Right hindlimb (tissue), 1 donor: Measurements from ENCODE around the gene CUL4A.
"Not testable (repeated sequence)": the region's sequence is repeated elsewhere in the genome, so short reads cannot be mapped to it uniquely, and the experiment has no call there.

ENCODE experiments used
- DNase-seq: peaks from one replicate; pipeline ENCODE4 v3.0.0-alpha.2; 2018

CUL4A gene

DNA sequence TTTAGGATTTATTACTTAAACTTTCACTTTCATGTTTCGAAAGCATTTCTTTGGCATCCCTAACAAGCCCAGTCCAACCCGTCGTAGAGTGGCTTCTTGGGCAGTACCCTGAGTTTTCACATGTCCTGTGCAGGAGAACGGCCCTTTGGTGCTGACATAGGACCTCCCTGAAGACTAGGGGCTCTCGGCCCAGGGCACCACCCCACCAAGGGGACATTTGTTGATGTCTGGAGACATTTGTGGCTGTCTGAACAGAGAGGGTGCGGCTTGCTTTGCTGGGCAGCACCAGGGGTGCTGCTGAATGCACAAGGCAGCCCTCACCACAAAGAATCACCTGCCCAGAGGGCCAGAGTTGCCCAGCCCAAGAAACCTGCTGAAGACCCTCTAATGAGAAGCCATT is 30.6 kb downstream of the CUL4A start:
- DNase-seq, result no peak

DNA sequence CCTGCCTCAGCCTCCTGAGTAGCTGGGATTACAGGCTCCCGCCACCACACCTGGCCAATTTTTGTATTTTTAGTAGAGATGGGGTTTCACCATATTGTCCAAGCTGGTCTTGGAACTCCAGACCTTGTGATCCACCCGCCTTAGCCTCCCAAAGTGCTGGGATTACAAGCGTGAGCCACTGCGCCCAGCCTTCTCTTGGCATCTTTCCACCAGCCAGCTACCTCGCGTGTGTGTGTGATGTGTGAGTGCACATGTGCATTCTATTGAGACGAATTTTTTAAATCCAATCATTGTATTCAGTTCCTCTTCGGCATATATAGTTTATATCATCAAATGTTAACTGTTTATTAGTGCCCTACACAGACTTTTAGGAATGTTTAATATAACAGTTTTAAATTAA is 32.2 kb downstream of the CUL4A start:
- peak; percentile 36 for DNase-seq

DNA sequence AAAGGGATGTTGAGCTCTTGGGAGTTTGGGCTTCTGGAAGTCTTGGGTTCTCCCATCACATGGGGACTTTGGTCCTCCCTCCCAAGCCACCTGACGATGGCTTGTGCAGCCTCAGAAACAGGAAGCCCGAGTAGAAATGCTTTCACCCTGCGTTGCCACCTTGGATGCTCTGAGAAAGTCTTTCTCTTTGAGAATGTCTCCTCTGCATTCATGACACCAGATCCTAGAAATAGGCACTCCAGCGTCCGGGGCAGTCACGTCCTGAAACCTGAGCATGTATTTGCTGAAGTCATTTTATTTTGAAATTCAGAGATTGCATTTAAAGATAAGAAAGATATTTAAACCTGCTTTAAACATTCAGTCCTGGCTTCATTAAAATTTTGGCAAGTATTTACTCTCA is 34.4 kb downstream of the CUL4A start:
- DNase-seq, result no peak

DNA sequence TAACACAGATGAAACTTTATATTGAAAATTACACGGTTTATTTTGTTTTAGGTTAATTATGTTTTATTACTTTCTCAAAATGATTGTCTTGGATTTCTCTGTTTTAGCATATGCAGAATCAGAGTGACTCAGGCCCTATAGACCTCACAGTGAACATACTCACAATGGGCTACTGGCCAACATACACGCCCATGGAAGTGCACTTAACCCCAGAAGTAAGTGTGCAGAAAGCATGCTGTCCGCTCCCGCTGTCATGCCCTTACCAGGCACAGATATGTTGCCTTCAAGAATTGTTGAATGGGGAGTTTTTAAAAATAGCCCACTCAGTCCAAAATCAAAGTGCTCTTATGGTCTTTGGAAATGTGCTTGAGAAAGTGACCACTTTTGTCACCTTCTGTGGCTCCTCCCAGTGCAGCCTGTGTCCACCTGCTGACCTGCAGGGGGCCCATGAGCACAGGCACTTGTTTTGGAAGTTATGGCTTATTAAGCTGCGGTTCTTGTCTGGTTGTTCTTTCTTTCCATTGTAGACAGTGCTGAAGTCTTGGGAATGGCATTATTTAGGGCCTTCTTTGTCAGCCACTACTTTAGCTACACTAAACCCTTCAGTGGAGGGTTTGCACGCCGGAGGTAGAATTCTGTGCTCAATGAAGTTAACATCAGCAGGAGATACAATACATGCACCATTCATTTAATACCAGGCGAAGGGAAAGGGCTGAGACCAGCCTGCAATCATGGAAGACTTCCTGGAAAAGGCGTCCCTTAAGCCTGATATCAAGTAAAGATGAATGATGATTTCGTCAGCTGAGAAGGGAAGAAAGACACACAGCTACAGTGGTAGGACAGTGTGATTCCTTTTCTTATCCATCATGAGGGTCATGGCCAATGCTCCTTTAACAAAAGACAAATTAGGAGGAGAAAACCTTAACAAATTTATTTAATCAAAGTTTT is 36.7 kb downstream of the CUL4A start:
- no peak for DNase-seq

DNA sequence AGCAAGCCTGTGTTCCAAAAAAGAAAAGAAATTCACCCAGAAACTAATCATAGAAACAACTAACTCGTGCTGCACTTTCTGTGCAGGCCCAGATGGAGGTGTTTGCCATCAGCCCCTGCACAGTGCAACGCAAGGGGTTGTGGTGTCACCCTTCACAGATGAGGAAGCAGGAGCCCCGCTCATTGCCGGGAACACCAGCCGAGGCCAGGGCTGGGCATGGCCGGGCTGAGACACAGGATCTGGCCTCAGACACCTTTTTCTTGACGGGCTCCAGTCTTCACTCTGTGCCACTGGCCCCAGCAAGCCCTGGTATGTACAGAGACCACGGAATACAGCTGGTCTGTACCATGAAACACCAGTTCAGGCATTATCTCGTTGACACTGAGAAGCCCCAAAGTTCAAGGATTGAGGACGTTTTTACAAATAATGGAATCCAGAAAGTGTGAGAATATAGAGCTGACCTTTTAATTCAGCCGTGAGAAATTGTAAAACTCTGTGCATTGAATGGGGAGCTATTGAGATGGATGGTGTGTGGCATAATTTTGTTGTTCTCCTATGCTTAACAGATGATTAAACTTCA is 43.2 kb downstream of the CUL4A start:
- no peak for DNase-seq

DNA sequence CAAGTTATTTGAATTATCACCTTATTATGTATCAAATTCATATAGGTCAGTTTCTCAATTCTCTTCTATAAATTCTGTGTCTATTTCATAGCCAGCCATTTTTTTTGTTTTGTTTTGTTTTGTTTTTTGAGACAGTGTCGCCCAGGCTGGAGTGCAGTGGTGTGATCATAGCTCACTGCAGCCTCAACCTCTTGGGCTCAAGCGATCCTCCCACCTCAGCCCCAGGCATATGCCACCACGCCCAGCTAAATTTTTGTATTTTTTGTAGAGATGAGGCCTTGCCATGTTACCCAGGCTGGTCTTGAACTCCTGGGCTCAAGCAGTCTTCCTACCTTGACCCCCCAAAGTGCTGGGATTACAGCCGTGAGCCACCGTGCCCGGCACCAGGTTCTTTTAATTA is 48.5 kb downstream of the CUL4A start:
- DNase-seq, result not testable (repeated sequence)

DNA sequence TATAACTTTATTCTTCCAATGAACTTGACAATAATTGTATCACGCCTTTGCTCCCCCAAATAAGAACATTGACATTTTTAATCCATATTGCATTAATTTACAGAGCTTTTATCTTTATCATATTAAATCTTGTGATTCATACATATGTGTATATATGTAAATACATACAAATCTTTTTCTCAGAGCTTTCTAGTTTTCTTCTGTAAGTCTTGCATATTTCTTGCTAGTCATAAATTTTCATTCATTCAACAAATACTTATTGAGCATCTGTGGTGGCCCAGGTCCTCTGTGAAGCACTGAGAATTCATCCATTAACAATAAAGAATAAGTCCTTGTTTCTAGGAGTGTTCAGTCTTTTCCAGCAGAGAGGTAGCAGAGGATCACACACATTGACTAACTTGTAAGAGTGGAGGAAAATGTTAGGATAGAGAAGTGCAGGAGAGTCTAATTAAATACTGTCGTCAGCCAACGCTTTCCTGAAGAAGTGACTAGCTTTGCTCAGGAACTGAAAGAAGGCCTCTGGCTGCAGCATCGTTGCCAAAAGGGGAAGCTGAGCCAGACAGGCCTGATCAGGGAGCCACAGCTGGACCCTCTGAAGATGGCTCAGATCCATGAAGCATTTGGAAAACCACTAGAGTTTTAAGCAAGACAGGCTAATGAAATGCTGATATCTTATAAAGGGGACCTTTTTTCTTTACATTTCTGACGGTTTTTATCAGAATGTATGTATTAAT is 49.1 kb downstream of the CUL4A start:
- no peak for DNase-seq

DNA sequence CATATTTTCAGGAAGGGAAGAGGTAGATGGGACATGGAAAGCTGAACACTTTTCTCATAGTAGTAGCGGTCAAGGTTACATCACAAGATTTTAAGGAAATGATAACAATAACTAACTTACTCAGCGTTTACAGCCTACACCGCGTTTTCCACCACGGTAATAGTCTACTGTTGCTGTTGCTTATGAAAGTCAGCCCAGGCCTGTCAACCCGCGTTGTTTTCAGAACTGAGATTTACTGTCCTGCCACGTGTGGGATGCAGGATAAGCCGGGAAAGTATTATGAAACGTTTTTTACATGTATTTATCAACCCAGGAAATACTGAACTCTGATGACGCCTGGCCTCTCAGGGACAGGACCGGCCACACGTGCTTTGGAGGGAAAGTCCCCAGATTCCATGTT is 51.6 kb downstream of the CUL4A start:
- no peak for DNase-seq

DNA sequence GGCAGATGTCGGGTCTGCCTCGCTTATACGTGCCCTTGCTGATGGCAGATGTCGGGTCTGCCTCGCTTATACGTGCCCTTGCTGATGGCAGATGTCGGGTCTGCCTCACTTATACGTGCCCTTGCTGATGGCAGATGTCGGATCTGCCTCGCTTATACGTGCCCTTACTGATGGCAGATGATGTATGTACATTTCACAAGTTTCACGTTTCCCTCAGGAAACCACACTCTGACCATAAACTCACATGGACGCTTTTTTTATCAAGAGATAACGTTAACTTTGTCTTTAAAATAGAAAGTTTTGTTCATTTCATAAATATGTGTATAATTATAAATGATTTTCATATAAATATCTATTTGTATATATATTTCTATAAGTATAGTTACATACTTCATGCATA is 53.6 kb downstream of the CUL4A start:
- not testable (repeated sequence) for DNase-seq

DNA sequence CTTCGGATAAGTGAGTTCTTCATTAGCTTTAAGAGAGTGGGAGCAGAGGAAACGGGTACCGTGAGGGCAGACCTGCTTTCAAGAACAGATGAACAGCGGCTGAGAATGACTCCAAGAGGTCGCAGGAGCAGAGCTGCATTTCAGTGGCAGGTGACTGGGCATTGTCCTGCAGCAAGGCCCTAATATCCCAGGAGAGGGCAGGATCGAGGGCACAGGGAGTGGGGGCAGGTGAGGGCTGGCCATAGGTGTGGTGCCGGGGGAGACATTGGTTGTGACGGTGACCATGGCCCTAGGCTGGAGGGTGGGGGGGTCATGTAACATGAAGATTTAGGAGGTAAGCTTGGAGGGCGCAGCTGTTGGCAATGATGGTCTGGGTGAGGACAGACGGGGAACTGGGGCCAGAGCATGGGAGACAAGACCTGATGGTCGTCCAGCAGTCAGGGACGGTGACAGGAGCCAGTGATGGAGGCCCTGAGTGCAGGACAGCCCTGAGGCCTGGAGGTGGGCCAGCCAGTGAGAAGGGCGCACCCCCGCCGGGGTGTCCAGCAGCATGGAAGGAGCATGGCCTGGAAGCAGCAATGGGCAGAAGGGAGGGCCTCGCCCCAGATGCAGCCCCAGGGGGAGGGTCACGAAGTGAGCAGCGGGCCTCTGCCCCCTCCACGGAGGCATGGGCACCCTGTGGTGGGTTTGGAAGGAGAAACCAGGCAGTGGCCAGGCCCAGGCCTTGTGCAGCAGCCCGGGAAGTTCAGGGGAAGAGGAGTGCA is 58.4 kb downstream of the CUL4A start:
- DNase-seq, result no peak

DNA sequence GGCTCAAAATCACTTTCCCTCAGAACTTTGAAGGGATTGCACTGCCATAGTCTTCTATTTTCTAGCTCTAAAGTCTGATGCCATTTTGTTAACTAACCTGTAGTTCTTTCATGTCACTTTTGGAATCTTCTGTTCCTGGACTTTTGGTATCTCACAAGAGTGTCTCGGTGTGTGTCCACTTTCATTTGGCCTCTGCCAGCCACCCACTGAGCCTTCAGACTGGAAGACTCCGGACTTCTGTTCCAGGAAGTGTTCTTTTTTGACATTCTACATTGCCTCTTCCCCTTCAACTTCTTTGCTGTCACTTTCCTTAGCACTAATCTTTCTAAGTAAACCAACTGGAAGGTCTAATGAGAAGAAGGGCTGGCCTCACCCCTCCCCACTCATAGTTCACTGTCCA is 62.6 kb downstream of the CUL4A start:
- DNase-seq, result no peak

DNA sequence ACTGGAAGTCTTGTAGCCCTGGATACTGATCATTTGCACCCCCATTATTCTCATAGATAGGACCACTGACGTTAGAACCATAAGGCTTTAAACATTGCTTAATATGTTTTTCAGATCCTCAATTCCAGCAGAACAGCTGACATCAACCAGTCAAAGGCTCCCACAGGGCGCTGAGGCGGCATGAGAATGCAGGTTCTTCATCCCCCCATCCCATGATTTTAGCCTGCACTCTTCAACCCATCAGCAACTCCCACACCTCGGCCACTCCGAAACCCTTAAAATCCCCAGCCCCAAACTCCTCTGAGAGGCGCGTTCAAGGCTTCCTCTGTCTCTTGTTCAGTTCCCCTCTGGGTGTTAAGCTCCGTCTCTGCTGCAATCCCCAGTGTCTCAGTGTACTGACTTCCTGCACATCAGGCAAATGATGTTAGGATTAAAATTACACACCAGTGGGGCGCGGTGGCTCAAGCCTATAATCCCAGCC is 63.3 kb downstream of the CUL4A start:
- DNase-seq, result no peak

DNA sequence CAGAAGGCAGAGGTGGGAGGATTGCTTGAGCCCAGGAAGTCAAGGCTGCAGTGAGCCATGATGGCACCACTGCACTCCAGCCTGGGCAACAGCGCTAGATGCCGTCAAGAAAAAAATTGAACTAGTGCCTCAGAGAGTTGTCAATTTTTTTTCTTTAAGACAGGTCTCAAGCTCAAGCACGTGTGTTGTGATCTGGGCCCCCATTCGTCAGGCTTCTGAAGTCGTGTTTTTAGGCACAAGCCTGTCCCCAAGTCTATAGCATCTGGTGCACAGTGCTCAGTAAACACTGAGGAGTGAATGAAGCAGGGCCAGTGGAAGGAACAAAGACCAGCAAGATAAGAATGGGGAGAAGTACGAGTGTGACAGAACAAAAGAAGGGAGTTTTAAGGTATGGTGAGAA is 63.9 kb downstream of the CUL4A start:
- DNase-seq, result no peak

DNA sequence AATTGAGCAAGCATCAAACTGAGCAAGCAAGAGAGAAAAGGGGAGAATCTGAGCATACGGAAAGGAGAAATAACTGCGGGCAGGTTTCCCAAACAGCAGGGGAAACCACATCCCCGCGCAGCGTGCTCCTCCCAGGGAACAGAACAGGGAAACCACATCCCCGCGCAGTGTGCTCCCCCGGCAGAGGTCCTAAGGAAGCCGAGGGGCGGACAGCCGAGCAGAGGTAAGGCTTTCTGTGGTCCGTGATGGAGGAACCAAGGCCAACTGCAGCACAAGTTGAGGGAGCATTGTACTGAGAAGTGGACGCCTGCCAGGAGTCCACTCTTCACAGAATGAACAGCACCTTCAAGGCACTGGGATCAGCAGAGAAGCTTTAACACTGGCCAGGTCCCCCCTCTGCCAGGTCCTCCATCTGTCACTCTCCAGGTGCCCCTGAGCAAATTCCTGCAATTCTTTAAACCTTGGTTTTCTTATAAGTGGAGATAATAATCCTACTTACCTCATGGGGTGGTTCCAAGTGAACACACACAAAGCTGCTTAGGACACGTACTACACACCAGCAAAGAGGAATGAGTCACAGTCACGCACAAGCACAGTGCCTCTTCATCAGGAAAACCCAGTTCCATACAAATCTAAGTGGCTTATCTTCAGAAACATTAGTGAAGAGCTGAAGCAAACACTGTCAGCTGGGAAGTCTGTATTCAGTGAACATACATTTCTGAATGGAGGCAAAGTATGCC is 64.6 kb downstream of the CUL4A start:
- no peak for DNase-seq

DNA sequence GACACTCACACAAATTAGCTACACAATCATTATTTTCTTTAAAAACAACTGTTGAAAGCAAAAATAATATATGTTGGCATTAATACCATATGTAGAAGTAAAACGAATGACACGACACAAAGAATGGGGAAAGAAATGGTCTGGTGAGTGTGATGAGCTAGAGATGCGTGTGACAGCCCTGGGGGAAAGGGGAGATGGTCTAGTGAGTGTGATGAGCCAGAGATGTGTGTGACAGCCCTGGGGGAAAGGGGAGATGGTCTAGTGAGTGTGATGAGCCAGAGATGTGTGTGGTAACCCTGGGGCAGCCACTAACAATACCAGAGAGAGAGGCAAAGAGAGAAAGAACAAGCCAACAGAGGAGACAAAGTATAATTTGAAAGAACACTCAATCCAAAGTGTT is 65.3 kb downstream of the CUL4A start:
- no peak for DNase-seq

DNA sequence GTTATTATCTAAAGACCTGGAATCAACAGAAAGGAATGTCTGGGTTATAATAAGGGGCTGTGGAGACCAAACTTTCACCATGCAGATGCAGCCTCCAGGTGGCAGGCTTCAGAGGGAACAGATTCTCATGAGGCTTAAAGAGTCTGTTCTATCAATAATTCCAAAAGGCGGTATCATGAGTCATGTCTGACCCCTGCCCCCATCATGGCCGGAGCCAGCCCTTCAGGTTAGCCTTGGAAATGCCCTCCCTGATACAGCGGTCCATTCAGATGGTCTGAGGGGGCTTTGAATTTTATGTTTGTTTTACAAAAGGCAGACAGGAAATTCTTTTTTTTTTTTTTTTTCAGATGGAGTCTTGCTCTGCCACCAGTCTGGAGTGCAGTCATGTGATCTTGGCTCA is 66.0 kb downstream of the CUL4A start:
- no peak for DNase-seq

DNA sequence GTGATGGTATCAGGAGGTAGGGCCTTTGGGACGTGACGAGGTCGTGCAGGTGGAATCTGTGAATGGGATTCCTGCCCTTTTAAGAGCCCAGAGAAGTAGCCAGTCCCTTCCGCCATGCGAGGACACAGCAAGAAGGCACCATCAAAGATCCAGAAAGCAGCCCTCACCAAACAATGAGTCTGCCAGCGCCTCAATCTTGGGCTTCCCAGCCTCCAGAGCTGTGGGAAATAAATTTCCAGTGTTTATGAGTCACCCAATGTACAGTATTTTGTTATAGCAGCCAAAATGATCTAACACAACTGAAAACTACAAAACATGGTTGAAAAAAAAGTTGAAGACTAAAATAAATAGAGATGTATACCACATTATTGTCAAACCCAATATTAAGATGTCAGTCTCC is 70.7 kb downstream of the CUL4A start:
- no peak for DNase-seq

DNA sequence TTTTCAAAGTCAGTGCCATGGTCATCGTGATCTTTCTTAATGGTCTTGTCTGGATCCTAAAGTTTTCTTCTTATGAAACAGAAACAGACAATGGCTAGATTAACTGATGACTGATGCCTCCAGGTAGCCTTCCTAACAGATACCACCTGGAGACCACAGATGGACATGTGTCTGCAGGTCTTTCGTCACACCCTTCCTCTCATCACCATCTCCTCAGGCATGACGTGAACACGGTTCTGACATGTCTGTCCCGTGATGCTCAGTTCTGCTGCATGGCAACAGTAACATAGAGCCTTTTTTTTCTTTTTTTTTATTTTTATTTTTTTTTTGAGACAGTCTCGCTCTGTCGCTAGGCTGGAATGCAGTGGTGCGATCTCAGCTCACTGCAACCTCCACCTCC is 74.5 kb downstream of the CUL4A start:
- DNase-seq, result no peak

DNA sequence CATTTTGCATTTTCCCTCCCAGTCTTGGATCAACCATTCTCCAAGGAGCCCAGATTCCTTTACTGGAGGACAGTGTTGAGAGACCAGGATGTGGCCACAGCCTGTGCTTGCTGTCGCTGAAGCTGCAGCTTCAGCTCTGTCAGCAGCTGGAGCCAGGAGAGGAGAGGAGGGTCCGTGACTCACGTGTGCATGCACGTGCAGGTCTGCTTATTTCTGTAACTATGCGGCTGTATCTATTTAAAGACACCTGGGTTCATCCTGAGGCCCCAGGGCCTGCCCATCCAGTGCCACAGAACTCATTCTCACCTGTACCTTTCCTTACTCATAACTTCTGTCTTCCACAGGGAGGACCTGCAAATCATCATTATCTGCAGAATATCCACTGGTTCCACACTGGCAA is 79.5 kb downstream of the CUL4A start:
- DNase-seq, result no peak

DNA sequence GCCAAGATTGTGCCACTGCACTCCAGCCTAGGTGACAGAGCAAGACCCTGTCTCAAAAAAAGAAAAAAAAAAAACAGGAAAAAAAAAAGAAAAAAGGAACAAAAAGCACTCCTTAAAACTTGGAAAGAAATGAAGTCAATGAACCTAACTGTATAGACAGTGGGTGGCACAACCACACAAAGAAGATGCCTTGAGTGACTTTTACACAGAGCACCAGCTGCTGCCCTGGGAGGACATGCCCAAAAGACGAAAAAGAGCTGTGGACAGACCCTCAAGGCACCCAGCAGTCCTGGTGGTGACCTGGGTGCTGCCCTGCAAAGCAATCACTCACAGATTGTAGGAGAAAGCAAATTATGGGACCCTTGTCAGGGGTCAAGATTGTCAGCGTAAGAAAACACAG is 81.7 kb downstream of the CUL4A start:
- DNase-seq, result no peak

DNA sequence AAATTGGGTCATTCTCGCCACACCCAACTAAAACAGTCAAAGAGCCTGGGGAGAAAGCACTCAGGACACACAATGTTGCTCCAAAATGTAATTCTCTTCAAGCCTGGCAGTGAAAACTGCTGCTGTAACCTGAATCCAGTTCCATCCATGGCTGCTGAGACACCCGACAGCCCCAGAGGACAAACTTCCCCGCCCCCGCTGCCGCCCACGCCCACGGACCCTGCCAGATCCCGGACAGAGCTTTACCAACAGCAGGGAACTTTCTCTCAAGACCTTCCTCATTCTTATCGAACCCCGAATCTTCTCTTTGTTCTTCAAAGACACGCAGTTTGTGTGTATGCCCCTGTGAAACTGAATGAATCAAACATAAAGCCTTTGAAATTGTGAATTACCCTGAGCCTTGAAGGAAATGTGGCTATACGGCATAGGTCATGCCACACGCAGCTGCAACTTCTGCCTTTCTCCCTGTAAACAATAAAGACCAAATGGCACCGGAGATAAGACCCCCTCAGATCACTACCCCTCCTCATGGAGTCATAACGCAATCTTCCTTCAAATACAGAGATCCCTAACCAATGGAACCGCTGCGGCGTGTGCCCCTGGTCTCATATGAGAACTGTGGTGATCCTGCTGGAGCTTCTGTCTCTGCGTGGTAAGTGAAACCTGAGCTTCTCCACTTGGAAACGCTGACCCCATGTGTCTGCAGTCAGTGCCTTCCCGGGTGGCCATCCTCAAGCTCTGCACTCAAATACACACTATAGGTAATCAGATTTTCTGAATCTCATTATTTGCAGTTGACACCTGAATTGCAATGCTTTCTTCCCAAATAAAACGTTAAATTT is 82.8 kb downstream of the CUL4A start:
- DNase-seq, result peak; percentile 26
